ENCODE measurements around the gene SCAMP5.

DNA sequence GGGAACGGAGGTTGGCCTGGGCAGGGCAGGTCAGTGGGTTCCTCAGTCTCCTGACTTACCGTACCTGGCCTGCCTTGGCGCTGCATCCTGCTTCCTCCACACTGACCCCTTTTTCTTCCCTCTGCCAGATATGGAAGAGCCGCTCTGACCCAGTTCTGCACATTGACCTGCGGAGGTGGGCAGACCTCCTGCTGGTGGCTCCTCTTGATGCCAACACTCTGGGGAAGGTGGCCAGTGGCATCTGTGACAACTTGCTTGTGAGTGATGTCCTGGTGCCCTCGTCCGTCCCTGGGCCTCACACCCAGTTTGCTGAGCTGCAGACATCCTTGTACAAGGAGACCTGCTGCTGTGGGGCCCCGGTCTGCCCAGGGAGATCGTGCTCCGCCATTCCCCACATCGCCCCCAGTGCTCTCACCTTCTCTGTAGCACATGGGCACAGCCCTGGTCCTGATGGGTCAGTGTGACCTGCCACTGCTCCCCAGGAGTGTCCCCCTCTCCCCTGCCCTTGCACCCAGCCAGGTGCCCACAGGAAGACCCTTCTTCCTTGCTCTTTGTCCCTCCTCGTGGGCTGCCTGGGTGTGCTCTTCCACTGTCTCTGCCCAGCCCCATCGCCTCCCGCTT lies 49.0 kb downstream of the SCAMP5 start:
- TF ChIP-seq ZNF274 (IDR thresholded peaks at IDR 0.05; ENCODE audit: low read depth, low read length) (no peak), YY1 (IDR thresholded peaks at IDR 0.05; ENCODE audit: insufficient read depth, insufficient read length) (no peak), SUZ12 (IDR thresholded peaks at IDR 0.05; ENCODE audit: extremely low read depth, insufficient read depth, insufficient read length) (no peak)
